Stimulated activated CD8-positive, alpha-beta memory T cell treated with anti-CD3 and anti-CD28 coated beads, Interleukin-7, amount 100 ng/mL, for 1 hour (primary cell): Measurements from ENCODE around the gene CDV3.
"Not testable (repeated sequence)": the region's sequence is repeated elsewhere in the genome, so short reads cannot be mapped to it uniquely, and the experiment has no call there.

Source experiments
- DNase-seq, 2 donors: peaks; one replicate each; pipeline ENCODE4 v3.0.0-alpha.2; 2020; ENCODE audit warnings: low read depth in 2 of 2

CDV3 gene, protein sequence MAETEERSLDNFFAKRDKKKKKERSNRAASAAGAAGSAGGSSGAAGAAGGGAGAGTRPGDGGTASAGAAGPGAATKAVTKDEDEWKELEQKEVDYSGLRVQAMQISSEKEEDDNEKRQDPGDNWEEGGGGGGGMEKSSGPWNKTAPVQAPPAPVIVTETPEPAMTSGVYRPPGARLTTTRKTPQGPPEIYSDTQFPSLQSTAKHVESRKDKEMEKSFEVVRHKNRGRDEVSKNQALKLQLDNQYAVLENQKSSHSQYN

DNA sequence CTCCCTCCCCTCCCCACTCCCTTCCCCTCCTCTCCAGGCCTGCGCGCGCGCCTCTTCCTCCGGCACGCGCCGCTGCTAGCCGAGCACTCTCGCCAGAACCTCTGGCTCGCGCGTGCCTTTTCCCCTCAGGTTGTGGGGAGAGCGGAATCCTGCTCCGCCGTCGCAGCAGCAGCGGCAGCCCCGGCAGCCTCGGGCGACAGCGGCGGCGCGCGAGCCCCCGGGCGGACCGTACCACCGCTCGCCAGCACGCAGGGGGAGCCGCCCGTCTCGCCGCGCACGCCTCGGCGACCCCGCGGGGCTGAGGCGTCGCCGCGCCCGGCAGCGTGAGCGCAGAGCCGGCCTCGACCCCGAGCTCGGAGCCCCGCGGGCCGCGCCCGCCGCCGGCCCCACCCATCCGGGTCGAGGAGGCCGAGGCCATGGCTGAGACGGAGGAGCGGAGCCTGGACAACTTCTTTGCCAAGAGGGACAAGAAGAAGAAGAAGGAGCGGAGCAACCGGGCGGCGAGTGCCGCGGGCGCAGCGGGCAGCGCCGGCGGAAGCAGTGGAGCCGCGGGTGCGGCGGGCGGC, at the start of gene CDV3:
Gene CDV3, plus strand, starts transcription at position 58 of the 566 bp plus-strand sequence. Its CDS starts 359 bp downstream, at position 417.
- no peak for DNase-seq

DNA sequence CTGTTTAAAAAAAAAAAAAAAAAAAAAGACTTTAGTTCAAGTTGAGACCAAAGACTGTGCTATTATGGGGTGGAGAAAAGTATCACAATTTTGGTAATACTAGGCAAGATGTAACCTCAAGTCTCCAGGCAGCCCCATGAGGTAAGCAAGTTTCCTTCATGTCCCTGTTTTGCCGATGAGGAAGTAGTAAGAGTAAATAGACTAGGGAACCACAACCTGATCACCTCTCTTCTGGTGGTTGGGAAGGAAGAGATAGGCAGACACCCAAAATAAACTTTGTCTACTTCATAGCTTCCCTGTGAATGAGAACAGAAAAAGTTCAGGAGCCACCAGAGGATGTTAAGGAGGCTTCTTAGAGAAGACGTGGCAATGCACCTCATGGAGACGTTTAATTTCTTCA, 49.7 kb upstream of the CDV3 start:
- not testable (repeated sequence) for DNase-seq

DNA sequence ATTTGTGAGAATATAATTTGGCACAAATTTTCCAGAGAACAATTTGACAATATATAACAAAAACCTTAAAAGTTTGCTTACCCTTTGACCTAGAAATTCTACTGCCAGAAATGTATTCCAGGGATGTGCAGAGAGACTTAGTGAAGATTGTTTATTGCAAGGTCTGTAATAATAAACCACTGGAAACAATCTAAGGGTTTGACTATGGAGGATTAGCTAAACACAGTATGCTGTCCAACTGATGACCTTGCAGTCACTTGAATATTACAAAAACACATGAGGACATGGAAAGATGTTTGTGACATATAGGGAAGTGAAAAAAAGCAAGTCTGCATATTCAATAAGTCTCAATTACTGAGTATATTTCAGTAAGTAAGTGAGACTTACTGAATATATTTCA, 48.1 kb upstream of the CDV3 start:
- no peak for DNase-seq

DNA sequence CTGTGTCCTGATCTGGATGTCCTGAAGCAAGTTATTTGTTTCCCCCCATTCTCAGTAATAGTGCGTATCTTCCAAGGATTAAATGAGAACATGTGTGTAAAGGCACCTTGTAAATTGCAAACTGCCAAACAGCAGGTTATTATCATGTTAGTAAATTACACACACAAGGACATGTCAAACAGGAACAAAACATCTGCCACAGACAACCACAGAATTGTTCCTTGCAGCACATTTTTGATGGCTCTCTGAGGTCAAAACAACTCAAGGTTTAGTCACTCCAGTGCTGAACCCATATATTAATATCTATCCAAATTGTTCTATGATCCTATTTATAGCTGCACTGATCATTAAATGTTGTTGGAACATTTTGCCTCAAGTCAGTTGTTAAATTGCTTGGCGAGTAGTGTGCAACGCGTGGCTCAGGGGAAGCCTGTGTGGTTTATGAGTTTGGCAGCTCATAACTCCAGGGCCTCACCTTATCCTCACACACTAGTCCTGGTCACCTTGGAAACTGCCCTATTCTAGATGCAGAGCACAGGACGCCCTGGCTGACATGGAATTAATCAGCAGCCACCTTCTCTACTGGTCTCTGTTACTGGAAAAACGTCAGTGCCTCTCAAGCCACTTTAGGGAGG, 46.3 kb upstream of the CDV3 start:
- DNase-seq: no peak

DNA sequence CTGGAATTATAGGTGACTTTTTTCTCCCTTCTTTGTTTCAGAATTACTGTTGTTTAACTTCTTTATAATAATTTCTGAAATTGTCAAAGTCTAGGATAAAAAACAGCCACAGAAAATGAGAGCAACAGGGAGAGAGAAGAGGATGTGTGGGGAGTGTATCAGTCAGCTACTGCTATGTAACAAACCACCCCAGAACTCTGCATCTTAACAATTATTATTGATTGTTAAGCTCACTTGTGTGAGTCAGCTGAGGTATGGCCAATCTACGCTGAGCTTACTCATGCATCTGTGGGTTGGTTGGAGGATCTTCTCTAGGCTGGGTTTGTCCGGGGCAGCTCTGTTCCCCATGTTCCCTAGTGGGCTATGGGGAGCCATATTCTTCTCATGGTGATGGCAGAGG, 43.7 kb upstream of the CDV3 start:
- DNase-seq: no peak

DNA sequence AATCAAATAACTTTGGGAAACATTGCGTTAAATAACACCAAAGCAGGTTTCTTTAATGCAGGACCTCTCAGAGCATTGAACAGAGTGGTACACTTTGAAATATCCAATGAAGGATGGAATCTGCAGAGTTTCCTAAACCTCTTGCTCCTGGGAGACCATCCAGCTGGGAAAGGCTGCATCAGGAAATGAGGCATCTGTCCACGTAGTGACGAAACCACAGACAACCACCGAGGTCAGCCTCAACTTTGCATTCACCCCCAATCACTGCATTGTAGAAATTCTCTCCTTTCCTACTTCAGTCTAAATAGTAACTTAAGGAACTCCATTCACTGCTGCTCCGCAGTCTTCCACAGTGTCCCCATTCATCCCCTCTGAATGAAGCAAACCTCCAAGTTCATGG, 41.5 kb upstream of the CDV3 start:
- DNase-seq: no peak

DNA sequence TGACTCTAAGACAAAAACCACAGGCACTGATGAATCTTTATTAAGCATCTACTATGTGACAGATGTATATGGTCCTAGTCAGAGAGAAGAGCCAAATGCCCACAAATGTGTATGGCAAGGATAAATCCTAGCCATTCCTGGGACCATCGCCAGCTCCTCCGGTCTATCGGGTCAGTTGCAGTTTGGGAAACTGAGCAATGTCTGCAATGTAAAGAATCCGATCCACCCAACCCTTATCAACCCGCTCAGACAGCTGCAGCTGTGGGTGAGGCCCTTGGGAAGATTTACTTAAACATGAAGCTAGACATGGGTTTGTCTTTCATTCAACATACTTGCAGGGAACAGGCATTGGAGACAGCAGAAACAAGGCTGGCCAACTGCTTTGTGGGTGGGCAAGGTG, 40.5 kb upstream of the CDV3 start:
- no peak for DNase-seq

DNA sequence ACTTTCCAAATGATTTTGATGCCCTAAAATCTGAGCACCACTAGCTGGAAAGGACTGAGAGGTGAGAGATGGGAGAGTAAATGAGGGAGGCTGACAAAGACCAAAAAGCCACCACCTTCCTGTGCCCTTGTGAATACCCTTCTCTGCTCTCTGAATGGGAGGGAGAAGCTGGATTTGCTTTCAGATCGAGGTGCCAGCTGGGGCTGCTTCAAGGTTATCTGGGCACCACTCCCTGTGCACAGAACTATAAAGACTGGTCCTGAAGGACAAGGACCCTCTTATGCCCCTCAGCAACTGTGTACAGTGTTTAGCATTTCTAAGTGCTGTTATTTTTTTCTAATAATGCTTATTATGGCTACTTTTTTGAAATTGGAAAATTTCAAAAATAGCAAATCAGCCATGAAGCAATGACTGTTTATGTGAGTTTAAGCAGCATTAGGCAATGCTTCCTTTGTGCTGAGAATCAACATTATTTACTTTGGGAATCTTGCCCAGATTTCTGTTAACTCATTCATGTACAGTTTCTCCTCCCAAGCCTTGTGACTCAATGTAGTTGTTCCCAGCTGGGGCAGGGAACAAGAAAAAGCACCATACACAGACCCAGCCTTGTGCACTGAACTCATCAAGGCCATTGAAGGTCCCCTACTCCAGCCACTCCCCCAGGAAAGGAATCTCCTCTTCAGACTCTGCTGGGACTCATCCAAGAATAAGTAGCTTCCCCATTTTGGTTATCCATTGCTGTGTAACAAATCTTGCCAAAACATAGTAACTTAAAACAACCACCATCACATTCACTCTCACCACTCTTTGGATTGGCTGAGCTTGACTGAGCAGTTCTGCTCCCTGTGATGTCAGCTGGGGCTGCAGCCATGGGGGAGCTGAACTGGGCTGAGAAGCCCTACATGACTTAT, 37.3 kb upstream of the CDV3 start:
- no peak for DNase-seq

DNA sequence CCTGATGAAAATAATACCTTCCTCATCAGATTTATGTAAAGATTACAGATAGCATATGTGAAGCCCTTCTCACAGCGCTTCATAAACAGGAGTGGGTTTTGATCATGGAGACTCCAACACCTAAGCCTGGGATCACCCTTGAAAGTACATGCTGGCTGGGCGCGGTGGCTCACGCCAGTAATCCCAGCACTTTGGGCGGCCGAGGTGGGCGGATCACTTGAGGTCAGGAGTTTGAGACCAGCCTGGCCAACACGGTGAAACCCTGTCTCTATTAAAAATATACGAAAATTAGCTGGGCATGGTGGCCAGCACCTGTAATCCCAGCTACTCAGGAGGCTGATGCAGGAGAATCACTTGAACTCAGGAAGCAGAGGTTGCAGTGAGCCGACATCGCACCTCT, 36.4 kb upstream of the CDV3 start:
- not testable (repeated sequence) for DNase-seq

DNA sequence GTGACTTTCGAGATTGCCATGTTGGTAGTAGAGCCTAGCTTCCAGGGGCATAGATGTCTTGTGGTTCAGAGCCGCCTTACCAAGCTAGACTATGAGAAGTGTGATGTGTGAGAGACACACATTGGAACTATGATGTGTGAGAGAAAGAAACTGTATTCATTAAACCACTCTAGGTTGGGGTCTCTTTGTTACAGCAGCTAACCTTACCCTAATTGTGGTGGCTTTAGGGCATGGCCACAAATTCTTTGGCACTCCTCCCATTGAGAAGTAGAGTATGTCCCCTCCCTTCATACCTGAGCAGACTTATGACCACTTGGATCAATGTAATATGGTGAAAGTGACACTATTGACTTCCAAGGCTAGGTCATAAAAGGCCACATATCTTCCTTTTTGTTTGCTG, 35.3 kb upstream of the CDV3 start:
- DNase-seq: no peak

DNA sequence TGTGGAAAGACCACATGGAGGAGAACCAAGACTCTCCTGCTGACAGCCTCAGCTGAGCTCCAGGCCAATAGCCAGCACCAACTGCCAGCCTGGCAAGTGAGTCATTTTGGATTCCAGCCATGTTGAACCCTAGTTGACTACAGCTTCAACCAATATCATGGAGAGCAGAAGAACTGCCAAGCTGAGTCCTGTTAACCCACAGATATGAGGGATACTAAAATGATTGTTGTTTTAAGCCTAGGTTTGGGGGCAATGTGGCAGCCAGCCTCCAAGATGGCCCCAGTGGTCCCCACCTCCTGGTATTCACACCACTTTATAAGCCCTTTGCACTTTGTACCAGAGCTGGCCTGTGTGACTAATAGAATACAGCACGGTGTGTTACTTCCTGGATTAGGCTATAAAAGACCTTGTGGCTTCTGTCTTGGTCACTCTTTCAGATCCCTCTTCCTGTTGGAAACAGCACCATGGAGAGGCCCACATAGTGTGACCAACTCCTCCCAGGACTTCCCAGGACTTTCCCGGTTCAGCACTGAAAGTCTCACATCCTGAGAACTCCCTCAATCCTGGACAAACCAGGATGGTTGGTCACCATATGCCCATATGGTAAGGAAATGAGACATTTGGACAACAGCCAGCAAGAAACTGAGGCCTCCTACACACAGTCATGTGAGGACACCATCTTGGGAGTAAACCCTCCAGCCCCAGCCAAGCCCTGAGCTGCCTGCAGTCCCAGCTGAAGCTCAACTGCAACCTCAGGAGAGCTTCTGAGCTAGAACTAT, 32.4 kb upstream of the CDV3 start:
- no peak for DNase-seq

DNA sequence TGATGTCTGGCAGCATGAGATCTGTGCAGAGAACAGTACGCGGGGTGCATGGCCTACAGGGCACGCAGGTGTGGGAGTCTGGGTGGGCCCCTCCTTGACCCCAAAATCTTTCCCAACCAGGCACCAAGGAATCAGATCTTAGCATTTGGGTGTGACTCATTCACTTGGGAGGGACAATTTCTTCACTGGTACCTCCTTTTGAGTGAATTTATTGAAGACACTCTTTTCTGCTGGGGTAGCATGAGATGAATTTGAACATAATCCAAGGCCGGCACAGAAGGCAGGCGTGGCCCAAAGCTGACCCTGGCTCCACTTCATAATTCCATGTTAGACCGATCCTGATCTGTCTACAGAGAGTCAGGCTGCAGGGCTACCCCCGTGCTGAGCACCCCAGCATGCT, 30.6 kb upstream of the CDV3 start:
- no peak for DNase-seq

DNA sequence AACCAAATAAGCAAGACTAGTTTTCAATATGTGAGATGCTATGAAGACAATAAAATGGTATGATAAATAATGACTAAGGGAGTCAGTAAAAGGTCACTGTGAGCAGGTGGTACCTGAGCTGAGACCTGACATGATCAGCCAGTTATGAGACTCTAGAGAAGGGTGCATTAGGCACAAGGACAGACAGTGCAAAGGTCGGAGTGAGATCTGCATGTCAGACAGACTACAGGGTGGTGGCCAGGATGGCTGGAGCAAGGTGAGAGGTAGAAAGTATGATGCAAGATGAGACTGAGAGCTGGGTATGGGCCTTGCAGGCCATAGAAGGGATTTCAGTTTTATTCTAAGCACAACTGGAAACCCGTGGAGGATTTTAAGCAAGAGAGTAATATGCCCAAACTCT, 28.5 kb upstream of the CDV3 start:
- not testable (repeated sequence) for DNase-seq

DNA sequence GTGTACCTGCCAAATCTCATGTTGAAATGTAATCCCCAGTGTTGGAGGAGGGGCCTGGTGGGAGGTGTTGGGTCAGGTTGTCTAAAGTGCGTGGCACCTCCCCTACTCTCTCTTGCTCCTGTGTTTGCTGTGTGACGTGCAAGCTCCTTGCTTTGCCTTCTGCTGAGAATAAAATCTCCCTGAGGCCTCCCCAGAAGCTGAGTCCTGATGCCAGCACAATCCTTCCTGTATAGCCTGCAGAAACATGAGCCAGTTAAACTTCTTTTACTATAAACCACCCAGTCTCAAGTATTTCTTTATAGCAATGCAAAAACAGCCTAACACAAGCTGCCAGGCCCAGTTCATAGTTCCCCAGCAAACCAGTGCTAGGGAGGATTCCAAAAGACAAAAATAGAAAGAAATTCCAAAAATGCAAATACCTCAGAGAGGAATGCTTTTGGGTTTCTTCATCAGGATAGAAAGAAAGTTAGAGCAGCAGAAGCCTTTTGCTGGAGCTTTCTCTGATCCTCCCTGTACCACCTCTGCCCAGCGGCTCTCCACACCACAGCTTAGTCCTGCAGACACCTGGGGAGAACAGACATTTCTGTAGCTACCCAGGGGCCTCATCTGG, 25.9 kb upstream of the CDV3 start:
- DNase-seq: no peak

DNA sequence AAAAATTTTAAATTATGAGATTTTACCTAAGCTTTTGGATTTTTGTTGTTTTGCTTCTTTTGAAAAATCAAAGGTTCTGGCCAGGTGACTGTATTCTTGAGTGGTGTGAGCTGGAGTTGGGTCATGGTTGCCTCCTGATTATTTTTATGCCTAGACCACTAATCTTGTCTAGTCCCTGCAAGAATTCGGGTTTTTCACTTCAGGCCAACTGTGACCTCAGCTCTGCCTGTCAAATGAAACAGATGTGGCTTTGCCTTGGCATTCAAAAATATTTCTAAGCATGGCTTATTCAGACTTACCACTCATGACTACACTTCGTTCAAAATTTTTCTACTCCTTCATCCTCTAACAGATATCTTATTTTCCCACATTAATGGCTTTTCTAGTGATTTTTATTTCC, 25.4 kb upstream of the CDV3 start:
- no peak for DNase-seq

DNA sequence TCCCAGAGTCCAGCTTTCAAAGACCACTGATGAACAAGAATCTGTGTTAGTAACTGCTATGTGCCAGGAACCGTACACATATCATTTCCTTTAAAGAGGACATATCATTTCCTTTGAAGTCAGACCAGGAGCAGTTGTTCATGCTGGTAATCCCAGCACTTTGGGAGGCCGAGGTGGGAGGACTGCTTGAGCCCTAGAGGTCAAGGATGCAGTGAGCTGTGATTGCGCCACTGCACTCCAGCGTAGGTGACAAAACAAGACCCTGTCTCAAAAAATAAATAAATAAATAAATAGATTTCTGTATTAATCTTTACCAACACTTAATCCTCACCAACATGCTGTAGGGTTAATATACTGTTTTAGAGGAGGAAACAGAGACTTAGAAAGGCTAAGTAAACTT, 23.9 kb upstream of the CDV3 start:
- DNase-seq: no peak

DNA sequence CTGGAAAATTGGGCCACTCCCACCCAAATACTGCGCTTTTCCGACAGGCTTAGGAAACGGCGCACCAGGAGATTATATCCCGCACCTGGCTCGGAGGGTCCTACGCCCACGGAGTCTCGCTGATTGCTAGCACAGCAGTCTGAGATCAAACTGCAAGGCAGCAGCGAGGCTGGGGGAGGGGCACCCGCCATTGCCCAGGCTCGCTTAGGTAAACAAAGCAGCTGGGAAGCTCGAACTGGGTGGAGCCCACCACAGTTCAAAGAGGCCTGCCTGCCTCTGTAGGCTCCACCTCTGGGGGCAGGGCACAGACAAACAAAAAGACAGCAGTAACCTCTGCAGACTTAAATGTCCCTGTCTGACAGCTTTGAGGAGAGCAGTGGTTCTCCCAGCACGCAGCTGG, 21.9 kb upstream of the CDV3 start:
- DNase-seq: not testable (repeated sequence)

DNA sequence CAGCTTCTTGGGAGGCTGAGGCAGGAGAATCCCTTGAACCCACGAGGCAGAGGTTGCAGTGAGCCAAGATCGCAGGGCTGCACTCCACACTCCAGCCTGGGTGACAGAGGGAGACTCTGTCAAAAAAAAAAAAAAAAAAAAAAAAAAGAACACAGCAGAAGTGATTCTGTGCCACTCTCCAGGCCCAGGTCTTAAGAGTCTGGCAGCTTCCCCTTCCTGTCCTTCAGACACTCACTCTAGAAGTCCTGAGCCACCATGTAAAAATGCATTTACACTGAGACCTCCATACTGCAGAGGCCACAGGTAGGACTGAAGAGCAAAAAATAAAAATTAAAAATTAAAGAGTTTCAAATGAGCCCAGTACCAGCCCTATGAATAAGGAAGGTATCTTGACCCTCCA, 11.8 kb upstream of the CDV3 start:
- no peak for DNase-seq

DNA sequence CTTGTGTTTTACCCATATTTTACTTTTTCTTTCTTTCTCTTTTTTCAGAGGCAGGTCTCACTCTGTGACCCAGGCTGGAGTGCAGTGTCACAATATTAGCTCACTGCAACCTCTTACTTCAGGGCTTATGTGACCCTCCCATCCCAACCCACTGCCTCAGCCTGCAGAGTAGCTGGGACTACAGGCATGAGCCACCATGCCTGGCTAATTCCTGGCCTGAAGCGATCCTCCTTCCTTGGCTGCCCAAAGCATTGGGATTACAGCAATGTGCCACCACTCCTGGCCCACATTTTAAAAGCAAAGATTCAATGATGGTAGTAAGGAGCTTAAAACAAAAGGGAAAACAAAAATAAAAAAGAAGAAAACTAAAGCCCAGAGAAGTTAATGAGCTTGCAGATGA, 11.1 kb upstream of the CDV3 start:
- DNase-seq: no peak

DNA sequence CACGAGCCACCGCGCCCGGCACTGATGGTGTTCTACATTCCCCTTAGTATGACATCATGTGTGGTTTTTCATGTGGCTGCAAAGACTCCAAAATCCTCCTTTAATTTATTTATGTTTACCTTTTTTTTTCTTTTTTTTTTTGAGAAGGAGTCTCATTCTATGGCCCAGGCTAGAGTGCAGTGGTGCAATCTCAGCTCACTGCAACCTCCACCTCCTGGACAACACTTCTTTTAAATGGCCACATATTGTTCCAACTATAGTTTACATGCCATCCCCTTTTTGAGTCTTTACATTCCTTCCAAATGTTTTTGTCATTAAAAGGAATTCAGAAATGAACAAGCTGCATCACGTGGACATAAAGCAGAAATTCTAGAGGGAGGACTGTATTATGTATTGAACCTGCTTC, 10.3 kb upstream of the CDV3 start:
- DNase-seq: no peak

DNA sequence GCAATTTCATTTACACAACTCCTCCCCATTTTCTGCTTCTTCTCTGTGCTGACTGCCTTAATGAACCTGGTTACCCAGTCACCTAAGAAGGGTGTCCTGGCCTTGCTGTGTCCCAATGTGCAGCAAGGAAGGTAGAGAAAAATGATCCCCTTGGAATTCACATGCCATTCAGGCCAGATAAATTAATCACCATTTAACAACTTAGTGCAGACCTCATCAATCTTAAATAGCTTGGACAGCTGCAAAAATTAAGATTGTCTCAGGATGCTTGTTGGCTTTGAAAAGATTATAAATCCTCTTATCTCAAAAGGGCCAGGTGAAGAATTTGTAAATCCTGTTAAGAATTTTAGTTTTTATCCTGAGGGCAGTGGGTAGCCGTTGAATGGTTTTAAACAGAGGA, 9.7 kb upstream of the CDV3 start:
- no peak for DNase-seq
